HG02763 (cell line): ENCODE results near the gene KRT34.
"Not testable (repeated sequence)": the region's sequence is repeated elsewhere in the genome, so short reads cannot be mapped to it uniquely, and the experiment has no call there.

Source experiments
- ATAC-seq: cut with Tn5 transposase; IDR thresholded peaks from one replicate; pipeline ENCODE4 v1.9.1; 2021; ENCODE audit warnings: mild to moderate bottlenecking, moderate library complexity; ENCODE audit not compliant: unreplicated experiment

Gene KRT34

DNA sequence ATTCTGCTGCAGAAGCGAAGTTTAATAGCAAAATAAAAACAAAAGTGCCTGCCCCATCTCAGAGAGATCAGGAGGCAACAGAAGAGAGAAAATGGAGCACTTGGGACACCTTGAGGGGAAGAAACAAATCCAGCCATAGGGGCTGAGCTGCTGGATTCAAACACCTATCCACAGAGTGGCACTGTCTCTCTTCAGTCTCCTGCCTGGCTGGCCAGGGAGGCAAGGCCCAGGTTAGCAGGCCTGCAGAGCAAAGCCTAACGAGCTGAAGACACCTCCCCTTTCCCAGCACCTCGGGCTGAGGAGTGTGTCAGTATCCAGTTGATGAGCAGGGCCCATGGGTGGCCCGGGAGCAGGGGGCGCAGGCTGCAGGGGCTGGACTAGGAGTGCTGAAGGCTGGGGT is 24.1 kb upstream of the KRT34 start:
- ATAC-seq: no peak

DNA sequence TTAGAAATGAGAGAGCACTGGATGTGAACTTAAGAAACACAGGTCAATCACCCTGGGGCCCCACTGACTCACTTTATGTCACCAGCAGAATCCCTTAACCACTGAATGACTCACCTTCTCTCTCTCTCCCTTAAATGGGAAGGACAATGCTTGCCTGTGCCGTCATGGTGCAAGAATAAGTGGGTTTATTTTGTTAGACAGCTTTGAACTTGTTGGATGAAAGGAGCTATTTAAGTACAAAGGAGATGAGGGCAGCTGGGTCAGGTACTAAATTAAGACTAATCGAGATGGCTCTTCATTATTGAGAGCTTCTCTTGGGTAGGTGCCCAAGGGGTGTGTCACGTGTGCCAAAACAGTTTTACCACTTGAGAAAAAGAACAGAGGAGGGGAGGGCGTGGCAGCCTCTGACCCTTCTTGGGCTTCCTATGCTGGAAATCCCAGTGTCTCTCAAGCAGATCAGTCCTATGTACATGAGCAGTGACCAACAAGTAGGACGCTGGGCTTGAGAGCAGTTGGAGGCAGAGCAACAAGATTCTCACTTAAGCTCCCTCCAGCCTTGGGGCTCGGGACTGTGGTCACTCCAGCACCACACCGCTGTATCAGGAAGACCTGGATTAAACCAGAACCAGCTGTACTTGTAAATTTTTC is 22.0 kb upstream of the KRT34 start:
- ATAC-seq: no peak

- no peak for ATAC-seq
Observed at GRCh38 chr17:41403404-41404023, 21.4 kb upstream of the KRT34 start.

DNA sequence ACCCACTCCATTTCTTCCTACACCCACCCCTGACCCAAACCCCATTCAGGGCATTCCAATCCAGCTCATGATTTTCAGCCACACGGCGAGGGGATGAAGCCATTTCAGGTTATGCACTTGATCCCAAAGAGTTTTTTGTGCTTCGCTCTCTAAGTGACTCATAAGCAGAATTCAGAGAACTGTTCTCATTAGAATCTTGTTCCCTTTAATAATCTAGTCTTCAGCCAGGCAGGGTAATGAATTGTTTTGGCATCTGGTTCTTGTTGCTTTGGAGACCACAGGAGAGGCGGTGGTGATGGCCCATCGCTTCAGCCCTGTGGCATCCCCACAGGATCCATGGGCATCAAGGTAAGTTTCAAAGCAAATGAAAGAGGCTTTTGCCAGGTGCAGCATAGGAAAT is 20.1 kb upstream of the KRT34 start:
- no peak for ATAC-seq

- no peak for ATAC-seq
Observed at GRCh38 chr17:41396996-41397660, 15.0 kb upstream of the KRT34 start, which contains the start of gene KRT31. Gene KRT31, minus strand, starts transcription at chr17:41397608. Its CDS starts 69 bp downstream, at chr17:41397539.

- ATAC-seq: no peak
Observed at GRCh38 chr17:41396340-41396739, 14.2 kb upstream of the KRT34 start.

DNA sequence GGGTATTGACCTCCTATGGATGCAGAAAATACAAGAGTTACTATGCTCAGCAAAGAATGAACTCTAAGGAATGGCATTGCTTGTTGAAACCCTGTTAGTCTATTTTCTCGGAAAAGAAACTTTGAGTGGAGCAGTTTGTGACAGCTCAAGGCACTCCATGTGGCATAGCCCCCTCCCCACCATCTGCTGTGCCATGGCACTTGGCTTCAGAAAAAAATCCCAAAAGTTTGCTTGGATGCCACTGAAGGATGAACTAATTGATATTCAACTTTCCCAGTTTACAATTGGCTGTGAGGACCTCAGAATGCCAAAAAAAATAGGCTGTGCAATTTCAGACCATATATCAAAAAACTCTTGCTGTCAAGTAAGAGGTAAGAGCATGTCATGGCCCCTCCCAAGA is 13.5 kb upstream of the KRT34 start:
- no peak for ATAC-seq

- ATAC-seq: not testable (repeated sequence)
Observed at GRCh38 chr17:41395044-41395443, 12.9 kb upstream of the KRT34 start.

GRCh38 chr17:41394254-41394996 is 12.3 kb upstream of the KRT34 start:
- ATAC-seq: no peak

- no peak for ATAC-seq
Observed at GRCh38 chr17:41393826-41394225, 11.7 kb upstream of the KRT34 start.

- no peak for ATAC-seq
Observed at GRCh38 chr17:41393294-41393693, 11.2 kb upstream of the KRT34 start.

GRCh38 chr17:41392278-41392677 is 10.2 kb upstream of the KRT34 start:
- ATAC-seq: no peak

DNA sequence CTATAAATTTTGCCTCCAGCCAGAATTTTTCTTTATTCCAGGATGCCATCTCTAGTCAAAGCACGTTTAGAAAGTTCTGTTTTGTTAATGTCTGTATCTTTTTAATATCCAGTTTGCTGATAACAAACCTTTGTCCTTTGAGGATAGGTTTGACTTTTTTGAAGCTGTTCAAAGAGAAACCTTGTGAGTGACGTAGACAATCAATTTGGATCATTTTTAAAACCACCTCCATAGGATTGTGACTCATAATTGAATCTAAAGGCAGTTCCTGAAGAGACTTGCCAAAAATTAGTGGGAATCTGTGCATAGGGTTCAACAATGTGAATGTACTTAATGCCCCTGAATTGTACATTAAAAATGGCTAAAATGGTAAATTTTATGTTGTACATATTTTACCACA is 9.4 kb upstream of the KRT34 start:
- no peak for ATAC-seq

DNA sequence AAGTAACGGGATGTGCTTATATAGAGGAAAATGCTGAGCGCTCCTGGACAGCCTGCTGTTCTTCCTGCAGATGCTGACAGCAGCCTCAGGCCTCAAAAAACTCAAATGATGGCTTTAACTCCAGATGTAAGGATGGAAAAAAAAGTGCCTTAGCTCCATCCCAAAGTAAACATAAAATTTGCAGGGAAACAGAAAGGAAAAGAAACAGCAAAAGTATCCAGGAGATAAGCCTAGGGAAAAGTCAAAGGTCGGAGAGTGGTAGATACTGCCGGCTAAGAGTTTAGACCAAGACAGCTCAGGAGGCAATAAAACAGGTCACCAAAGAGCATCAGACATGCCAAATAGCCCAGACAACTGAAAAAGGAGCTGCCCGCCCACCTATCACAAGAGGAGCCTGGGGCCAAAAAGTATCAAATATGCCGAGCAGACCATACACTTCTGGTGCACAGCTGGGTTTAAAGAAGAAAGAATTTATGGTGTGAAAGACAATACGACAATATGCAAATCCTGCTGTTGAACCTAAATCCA is 8.4 kb upstream of the KRT34 start:
- ATAC-seq: no peak

DNA sequence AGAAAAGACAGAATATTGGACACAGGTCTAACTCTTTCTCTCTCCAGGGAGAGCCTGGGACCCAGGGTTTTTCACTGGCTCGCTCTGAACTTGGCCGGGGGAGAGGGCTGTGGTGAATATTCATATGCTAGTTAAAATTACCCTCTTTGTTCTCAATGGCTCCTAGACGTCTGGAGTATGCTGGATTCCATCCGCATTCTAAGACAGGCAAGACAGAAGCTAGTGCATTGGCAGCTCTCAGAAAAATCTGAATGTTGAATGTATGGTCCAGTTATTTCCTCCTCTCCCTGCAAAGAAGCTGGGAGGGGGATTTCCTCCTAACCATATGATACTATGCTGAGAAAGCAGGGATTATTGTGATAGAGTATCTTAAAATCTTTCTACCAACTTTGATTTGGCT is 5.6 kb upstream of the KRT34 start:
- ATAC-seq: no peak

DNA sequence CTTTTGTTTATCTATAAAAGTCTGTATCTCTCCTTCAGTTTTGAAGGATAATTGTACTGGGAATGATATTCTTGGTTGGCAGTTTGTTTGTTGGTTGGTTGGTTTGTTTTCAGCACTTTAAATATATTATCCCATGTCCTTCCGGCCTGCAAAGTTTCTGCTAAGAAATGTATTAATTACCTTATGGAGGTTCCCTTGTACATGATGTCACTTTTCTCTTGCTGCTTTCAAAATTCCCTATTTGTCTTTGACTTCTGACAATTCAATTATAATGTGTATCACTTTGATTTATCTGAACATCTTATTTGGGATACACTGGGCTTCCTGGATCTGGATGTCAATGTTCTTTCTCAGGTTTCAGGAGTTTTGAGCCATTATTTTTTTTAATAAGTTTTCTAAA is 4.1 kb upstream of the KRT34 start:
- ATAC-seq: no peak

DNA sequence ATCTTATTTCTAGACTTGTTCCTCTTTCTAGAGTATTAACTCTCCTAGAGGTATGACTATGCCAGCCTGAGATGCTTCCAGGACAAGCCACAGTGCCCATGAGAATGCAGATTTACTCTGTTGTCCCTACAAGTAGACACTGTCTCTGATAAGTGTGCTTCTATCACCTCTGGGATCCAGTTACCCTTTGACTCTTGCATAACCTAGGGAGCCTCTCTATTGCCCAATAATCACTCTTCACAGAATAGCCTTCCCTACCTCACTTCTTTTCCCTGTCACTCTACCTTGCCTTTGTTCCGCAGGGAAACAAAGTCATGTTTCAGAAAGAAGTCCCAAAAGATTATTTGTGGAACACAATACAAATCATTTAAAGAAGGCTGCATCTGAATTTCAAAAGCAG is 1.6 kb upstream of the KRT34 start:
- ATAC-seq: no peak

DNA sequence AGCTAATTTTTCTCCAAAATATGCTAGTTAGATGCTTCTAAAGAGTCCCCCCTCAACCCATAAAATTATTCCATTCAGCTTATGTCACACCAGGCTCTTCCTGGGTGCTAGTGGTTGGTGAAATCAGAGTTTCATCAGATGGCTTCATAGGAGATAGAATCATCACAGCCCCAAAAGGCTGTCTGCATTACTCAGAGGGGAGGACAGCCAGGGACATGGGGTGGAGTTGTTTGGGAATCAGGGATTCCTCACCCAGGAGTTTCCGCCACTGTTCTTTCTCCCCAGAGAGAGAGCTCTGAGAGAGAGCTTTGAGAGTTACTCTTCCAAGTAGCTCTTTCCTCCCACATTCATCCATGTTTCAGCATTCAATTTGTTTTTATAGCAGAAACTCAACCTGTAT is 288 bp upstream of the KRT34 start:
- no peak for ATAC-seq

- not testable (repeated sequence) for ATAC-seq
Observed at GRCh38 chr17:41380091-41380490, 2.0 kb downstream of the KRT34 start.

DNA sequence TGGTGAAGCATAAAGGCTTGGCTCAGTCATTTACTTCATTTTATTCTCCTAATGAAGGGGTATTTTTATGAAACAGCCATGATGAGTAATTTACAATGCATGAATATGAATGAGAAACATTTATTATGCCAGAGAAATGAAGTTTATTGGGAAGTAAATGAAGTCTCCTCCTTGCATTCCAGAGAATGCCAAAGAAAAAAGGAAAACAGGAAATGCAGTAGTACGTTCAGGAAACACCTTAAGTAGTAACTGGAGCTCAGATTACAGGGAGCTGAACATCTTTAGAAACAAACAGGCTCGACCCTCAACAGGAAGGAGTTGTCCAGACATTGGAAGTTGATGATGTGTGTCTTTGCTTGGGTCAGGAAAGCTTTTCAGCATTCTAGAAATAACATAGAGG is 4.6 kb downstream of the KRT34 start:
- ATAC-seq: no peak

GRCh38 chr17:41369713-41370112 is 12.4 kb downstream of the KRT34 start, which contains the start of gene KRT33B:
Gene KRT33B, minus strand, starts transcription at chr17:41369813. Its CDS starts 63 bp downstream, at chr17:41369750.
- no peak for ATAC-seq
